Measurements from ENCODE around the gene HRG. TPM values are rescaled to one million over a fixed set of nuclear protein-coding genes. Genes with fewer than 3 reads are reported as not detected.
"Not testable (repeated sequence)": the region's sequence is repeated elsewhere in the genome, so short reads cannot be mapped to it uniquely, and the experiment has no call there.

HRG gene
- total RNA-seq, 1 donor from 2014 or later: not detected

GRCh38 chr3:186678604-186679003 lies 12.8 kb downstream of the HRG start:
- Mint-ChIP-seq H3K27ac (no peak overlapping the region), H3K4me1 (no peaks in the 10 kb centered on the region), H3K4me3 (no peak overlapping the region), H3K27me3 (peaks cover 46% of the 10 kb centered on the region), H3K36me3 (ENCODE audit: low read depth) (no peaks in the 10 kb centered on the region), H3K9me3 (no peaks in the 10 kb centered on the region)
- DNase-seq (no peak), ATAC-seq (ENCODE audit: low read depth) (no peak)
- CTCF ChIA-PET: no interaction called here
- intact Hi-C loops (cut with micrococcal nuclease): no loop called here
- TF ChIP-seq CTCF (IDR thresholded peaks at IDR 0.05): no peak
- POLR2A ChIA-PET: no interaction called here

- no peaks in the 10 kb centered on the region for H3K9me3 Mint-ChIP-seq
- no peaks in the 10 kb centered on the region for H3K36me3 Mint-ChIP-seq (ENCODE audit: low read depth)
- POLR2A ChIA-PET: no interaction called here
- ATAC-seq (ENCODE audit: low read depth) (no peak), DNase-seq (no peak)
- no peaks in the 10 kb centered on the region for H3K4me1 Mint-ChIP-seq
- CTCF ChIA-PET: no interaction called here
- no peak for TF ChIP-seq CTCF (IDR thresholded peaks at IDR 0.05)
- intact Hi-C loops (cut with micrococcal nuclease): no loop called here
- H3K4me3 Mint-ChIP-seq: no peak overlapping the region
- H3K27ac Mint-ChIP-seq: no peak overlapping the region
- peaks cover 46% of the 10 kb centered on the region for H3K27me3 Mint-ChIP-seq
Observed at GRCh38 chr3:186679151-186679550, 13.3 kb downstream of the HRG start.

GRCh38 chr3:186680869-186681268 lies 15.1 kb downstream of the HRG start:
- H3K27me3 Mint-ChIP-seq: peaks cover 49% of the 10 kb centered on the region
- TF ChIP-seq CTCF (IDR thresholded peaks at IDR 0.05): no peak
- intact Hi-C loops (cut with micrococcal nuclease): no loop called here
- CTCF ChIA-PET: no interaction called here
- H3K9me3 Mint-ChIP-seq: peaks cover 10% of the 10 kb centered on the region
- POLR2A ChIA-PET: no interaction called here
- no peak for DNase-seq
- no peak overlapping the region for H3K4me3 Mint-ChIP-seq
- no peaks in the 10 kb centered on the region for H3K4me1 Mint-ChIP-seq
- no peak for ATAC-seq (ENCODE audit: low read depth)
- H3K27ac Mint-ChIP-seq: no peak overlapping the region
- H3K36me3 Mint-ChIP-seq (ENCODE audit: low read depth): no peaks in the 10 kb centered on the region

GRCh38 chr3:186682812-186683211 lies 17.0 kb downstream of the HRG start:
- H3K9me3 Mint-ChIP-seq: peaks cover 10% of the 10 kb centered on the region
- H3K27me3 Mint-ChIP-seq: peaks cover 49% of the 10 kb centered on the region
- no peaks in the 10 kb centered on the region for H3K4me1 Mint-ChIP-seq
- H3K36me3 Mint-ChIP-seq (ENCODE audit: low read depth): no peaks in the 10 kb centered on the region
- DNase-seq (no peak), ATAC-seq (ENCODE audit: low read depth) (no peak)
- CTCF ChIA-PET: no interaction called here
- no peak overlapping the region for H3K27ac Mint-ChIP-seq
- no peak for TF ChIP-seq CTCF (IDR thresholded peaks at IDR 0.05)
- intact Hi-C loops (cut with micrococcal nuclease): no loop called here
- no peak overlapping the region for H3K4me3 Mint-ChIP-seq
- POLR2A ChIA-PET: no interaction called here

- ATAC-seq (ENCODE audit: low read depth) (no peak), DNase-seq (no peak)
- POLR2A ChIA-PET: no interaction called here
- H3K36me3 Mint-ChIP-seq (ENCODE audit: low read depth): no peaks in the 10 kb centered on the region
- no peak for TF ChIP-seq CTCF (IDR thresholded peaks at IDR 0.05)
- CTCF ChIA-PET: no interaction called here
- intact Hi-C loops (cut with micrococcal nuclease): no loop called here
- peaks cover 44% of the 10 kb centered on the region for H3K27me3 Mint-ChIP-seq
- H3K4me3 Mint-ChIP-seq: no peak overlapping the region
- H3K27ac Mint-ChIP-seq: no peak overlapping the region
- H3K4me1 Mint-ChIP-seq: no peaks in the 10 kb centered on the region
- H3K9me3 Mint-ChIP-seq: peaks cover 10% of the 10 kb centered on the region
Observed at GRCh38 chr3:186683979-186684378, 18.2 kb downstream of the HRG start.

- ChIA-PET CTCF (interaction anchor here (0.5 kb wide), 1 partner anchor 127 kb away, joined by 5 read pairs; no protein-coding TSS in a partner anchor), POLR2A (interaction anchor here (0.7 kb wide), 1 partner anchor 10 kb away, joined by 3 read pairs; no protein-coding TSS in a partner anchor)
- intact Hi-C loops (cut with micrococcal nuclease); ATAC-seq (ENCODE audit: low read depth); H3K36me3 Mint-ChIP-seq (ENCODE audit: low read depth); H3K4me1 Mint-ChIP-seq; H3K27ac Mint-ChIP-seq; DNase-seq; H3K4me3 Mint-ChIP-seq: not testable (repeated sequence)
- Mint-ChIP-seq H3K27me3 (peaks cover 36% of the 10 kb centered on the region), H3K9me3 (peaks cover 10% of the 10 kb centered on the region)
Observed at GRCh38 chr3:186686475-186686874, 20.7 kb downstream of the HRG start.

Data from activated B cell treated with CpG ODN at 0.5 μM for 24 hours (primary cell).